GM20000 (cell line): Measurements from ENCODE around the gene RAB7A.
"Not testable (repeated sequence)": the region's sequence is repeated elsewhere in the genome, so short reads cannot be mapped to it uniquely, and the experiment has no call there.

Experiments used
- DNase-seq: peaks from one replicate; pipeline ENCODE4 v3.0.0; 2012; ENCODE audit warnings: low spot score
- CTCF ChIP-seq: IDR thresholded peaks from 2 replicates; pipeline ENCODE4 v1.5.1; 2012; ENCODE audit warnings: mild to moderate bottlenecking, control low read depth; ENCODE audit errors: extremely low read depth, missing control alignments

RAB7A gene

DNA sequence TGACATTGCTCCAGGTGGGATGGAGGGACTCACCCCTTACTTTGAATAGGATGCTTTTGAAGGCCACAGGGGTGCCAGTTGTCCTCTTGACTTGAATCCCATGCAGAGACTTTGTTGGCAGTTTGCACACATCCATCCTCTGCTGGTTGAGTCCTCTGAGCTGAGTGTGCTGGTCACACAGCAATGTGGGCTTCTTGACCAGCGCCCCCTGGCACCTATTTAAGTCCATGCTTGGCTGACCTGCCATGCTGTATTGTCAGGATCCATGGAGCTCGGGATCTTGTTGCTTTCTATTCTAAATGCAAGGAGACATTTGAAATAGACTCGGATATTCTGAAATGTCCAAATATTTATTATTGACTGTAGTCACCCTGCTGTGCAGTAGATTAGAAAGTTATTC lies 19.8 kb downstream of the RAB7A start:
- TF ChIP-seq CTCF, result no peak
- DNase-seq, result no peak

- DNase-seq, result no peak
- TF ChIP-seq CTCF, result no peak
These were observed 20.9 kb downstream of the RAB7A start for GRCh38 chr3:128746881-128747280.

DNA sequence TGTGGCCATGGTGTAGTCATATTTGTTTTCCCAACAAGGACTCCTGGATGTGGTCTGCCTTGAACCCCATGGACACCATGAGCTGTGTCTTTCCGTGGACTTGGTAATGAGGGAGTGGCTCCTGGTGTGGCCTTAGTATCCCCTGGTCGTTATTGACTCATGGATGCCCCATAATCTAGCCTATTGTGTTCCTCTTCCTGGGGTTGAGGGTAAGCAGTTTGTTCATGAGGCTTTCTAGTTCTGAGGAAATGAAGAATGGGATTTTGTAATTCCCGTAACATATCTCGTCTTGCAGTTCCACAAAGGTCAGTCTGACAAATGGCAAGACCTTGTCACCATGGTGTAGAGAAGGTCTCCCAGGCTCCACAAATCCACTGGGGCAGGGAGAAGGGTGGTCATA lies 22.6 kb downstream of the RAB7A start:
- no peak for TF ChIP-seq CTCF
- no peak for DNase-seq

GRCh38 chr3:128749035-128749434 lies 23.1 kb downstream of the RAB7A start:
- TF ChIP-seq CTCF, result no peak
- no peak for DNase-seq

- not testable (repeated sequence) for DNase-seq
These were observed 23.6 kb downstream of the RAB7A start for GRCh38 chr3:128749561-128749960.

DNA sequence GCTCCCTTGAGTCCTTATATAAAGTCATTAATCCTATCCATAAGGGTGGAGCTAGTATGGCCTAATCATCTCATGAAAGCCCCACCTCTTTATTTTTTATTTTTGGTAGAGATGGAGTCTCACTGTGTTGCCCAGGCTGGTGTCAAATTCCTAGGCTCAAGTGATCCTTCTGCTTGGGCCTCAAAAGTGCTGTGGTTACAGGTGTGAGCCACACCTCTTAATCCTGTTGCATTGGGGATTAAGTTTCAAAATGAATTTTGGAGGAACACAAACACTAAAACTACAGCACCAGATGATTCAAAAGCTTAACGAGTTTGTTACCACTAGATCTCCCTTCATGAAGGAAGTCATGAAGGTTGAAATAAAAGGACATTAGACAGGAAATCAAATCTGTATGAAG lies 27.7 kb downstream of the RAB7A start:
- no peak for DNase-seq
- no peak for TF ChIP-seq CTCF

DNA sequence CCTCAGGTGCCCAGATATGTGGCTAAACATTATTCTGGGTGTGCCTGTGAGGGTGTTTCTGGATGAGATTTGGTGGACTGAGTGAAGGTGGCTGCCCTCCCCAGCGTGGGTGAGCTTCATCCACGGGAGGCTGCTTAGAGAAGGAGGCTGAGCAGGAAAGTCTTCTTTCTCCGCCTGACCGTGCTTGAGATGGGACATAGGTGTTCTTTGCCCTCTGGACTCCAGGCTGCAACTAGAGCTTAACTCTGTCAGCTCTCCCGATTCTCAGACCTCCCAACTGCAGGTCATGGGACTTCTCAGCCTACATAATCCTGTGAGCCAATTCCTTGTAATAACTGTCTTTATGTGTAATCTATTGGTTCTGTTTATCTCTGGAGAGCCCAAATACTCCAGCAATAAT lies 34.1 kb downstream of the RAB7A start:
- TF ChIP-seq CTCF, result no peak
- no peak for DNase-seq

- no peak for DNase-seq
- no peak for TF ChIP-seq CTCF
These were observed 34.9 kb downstream of the RAB7A start for GRCh38 chr3:128760881-128761280.
